SK-N-DZ (cell line): ENCODE results near the gene KCNJ16.

Experiments used
- DNase-seq: peaks from one replicate; pipeline ENCODE4 v3.0.0-alpha.2; 2015; ENCODE audit warnings: low spot score

KCNJ16 gene

GRCh38 chr17:70070305-70071027, 4.6 kb upstream of the KCNJ16 start:
- no peak for DNase-seq

- DNase-seq, result no peak
Observed at GRCh38 chr17:70071127-70071526, 3.9 kb upstream of the KCNJ16 start.

GRCh38 chr17:70071620-70072019, 3.4 kb upstream of the KCNJ16 start:
- DNase-seq, result no peak

- DNase-seq, result no peak
Observed at GRCh38 chr17:70072546-70073309, 2.3 kb upstream of the KCNJ16 start.

GRCh38 chr17:70073310-70073709, 1.7 kb upstream of the KCNJ16 start:
- no peak for DNase-seq

- no peak for DNase-seq
Observed at GRCh38 chr17:70073799-70074198, 1.2 kb upstream of the KCNJ16 start.

GRCh38 chr17:70074236-70074830, 692 bp upstream of the KCNJ16 start:
- DNase-seq, result no peak

- no peak for DNase-seq
Observed at GRCh38 chr17:70076189-70076588, 1.2 kb downstream of the KCNJ16 start.

- no peak for DNase-seq
Observed at GRCh38 chr17:70076831-70077230, 1.8 kb downstream of the KCNJ16 start.

- DNase-seq, result no peak
Observed at GRCh38 chr17:70078549-70078948, 3.5 kb downstream of the KCNJ16 start.

- DNase-seq, result no peak
Observed at GRCh38 chr17:70078994-70079531, 4.0 kb downstream of the KCNJ16 start.

GRCh38 chr17:70080541-70081347, 5.7 kb downstream of the KCNJ16 start:
- DNase-seq, result no peak

- DNase-seq, result no peak
Observed at GRCh38 chr17:70081885-70082284, 6.9 kb downstream of the KCNJ16 start.

- no peak for DNase-seq
Observed at GRCh38 chr17:70084476-70084875, 9.5 kb downstream of the KCNJ16 start.

- no peak for DNase-seq
Observed at GRCh38 chr17:70086516-70086915, 11.5 kb downstream of the KCNJ16 start.

GRCh38 chr17:70089513-70090148, 14.6 kb downstream of the KCNJ16 start:
- no peak for DNase-seq

GRCh38 chr17:70091005-70091568, 16.1 kb downstream of the KCNJ16 start:
- no peak for DNase-seq

GRCh38 chr17:70091696-70092095, 16.7 kb downstream of the KCNJ16 start:
- DNase-seq, result no peak

- no peak for DNase-seq
Observed at GRCh38 chr17:70093163-70093562, 18.1 kb downstream of the KCNJ16 start.

- no peak for DNase-seq
Observed at GRCh38 chr17:70095455-70095854, 20.4 kb downstream of the KCNJ16 start.

- no peak for DNase-seq
Observed at GRCh38 chr17:70096861-70097260, 21.8 kb downstream of the KCNJ16 start.
